KMS-11 (cell line): ENCODE measurements around the gene SMPD3.

ENCODE experiments used
- H2AFZ ChIP-seq: fragments of 200-600 bp; sonication (generic); 2 replicates; pipeline ENCODE4 v1.6.1; 2016; ENCODE audit warnings: antibody characterized with exemption, mixed run types, low read depth
- H3K27ac ChIP-seq: fragments of 200-600 bp; sonication (generic); 2 replicates; pipeline ENCODE4 v1.6.1; 2016; ENCODE audit warnings: mild to moderate bottlenecking, mixed run types
- H3K27me3 ChIP-seq: fragments of 200-600 bp; sonication (generic); 2 replicates; pipeline ENCODE4 v1.6.1; 2017; ENCODE audit warnings: mild to moderate bottlenecking, low read depth, mixed run types, moderate library complexity; ENCODE audit not compliant: insufficient read depth
- H3K36me3 ChIP-seq: fragments of 200-600 bp; sonication (generic); 2 replicates; pipeline ENCODE4 v1.6.1; 2017; ENCODE audit warnings: mild to moderate bottlenecking, mixed run types; ENCODE audit not compliant: insufficient read depth
- H3K4me1 ChIP-seq: fragments of 200-600 bp; sonication (generic); 2 replicates; pipeline ENCODE4 v1.6.1; 2016; ENCODE audit warnings: mild to moderate bottlenecking, low read depth, mixed run types; ENCODE audit not compliant: poor library complexity, severe bottlenecking
- H3K4me2 ChIP-seq: fragments of 200-600 bp; sonication (generic); 2 replicates; pipeline ENCODE4 v1.7.0; 2016; ENCODE audit warnings: mild to moderate bottlenecking, mixed run types
- H3K4me3 ChIP-seq: fragments of 200-600 bp; sonication (generic); IDR thresholded peaks from 2 replicates; pipeline ENCODE4 v1.6.1; 2017; ENCODE audit warnings: low read depth, low read length, mixed read lengths; ENCODE audit not compliant: insufficient read depth
- H3K79me2 ChIP-seq: fragments of 200-600 bp; sonication (generic); 2 replicates; pipeline ENCODE4 v1.6.1; 2016; ENCODE audit warnings: low read depth, mixed run types; ENCODE audit not compliant: insufficient read depth
- H3K9ac ChIP-seq: fragments of 200-600 bp; sonication (generic); 2 replicates; pipeline ENCODE4 v1.6.1; 2016; ENCODE audit warnings: mild to moderate bottlenecking, mixed run types
- H4K20me1 ChIP-seq: fragments of 200-600 bp; sonication (generic); 2 replicates; pipeline ENCODE4 v1.6.1; 2016; ENCODE audit warnings: mild to moderate bottlenecking, mixed run types; ENCODE audit not compliant: insufficient read depth
- TF ChIP-seq, protein P1 (sequence below): fragments of 200-600 bp; sonication (generic); conservative IDR thresholded peaks from 2 replicates; pipeline ENCODE4 v1.6.1; 2017; ENCODE audit warnings: low read depth, mild to moderate bottlenecking, antibody characterized with exemption, low read length, moderate library complexity, mixed read lengths

Gene SMPD3

DNA sequence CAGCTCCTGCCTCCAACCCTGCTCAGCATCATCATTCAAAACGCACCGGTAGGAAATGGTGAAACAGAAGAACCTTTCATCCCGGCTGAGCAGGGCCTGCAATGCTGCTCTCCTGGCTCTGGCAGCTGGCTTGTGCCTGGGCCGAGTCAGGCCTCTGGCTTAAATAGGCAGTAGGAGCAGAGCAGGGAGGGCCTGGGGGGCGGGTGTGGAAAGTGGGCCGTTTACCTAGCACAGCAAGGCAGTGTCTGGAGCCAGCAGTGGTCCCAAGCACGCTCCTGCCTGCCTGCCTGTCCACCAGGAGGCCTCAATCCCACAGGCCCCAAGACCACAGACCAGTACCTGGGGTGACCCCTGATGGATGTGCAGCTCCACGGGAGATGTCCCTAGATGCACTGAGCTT is 59.3 kb downstream of the SMPD3 start:
- Histone ChIP-seq H3K4me1 (peaks cover 41% of the 10 kb centered on the region), H3K9ac (no peak overlapping the region), H3K27ac (no peak overlapping the region), H3K4me2 (no peak overlapping the region), H2AFZ (no peak overlapping the region), H3K4me3 (no peak overlapping the region), H4K20me1 (no peaks in the 10 kb centered on the region), H3K27me3 (no peaks in the 10 kb centered on the region), H3K36me3 (no peaks in the 10 kb centered on the region), H3K79me2 (no peaks in the 10 kb centered on the region)
- TF ChIP-seq, protein P1, sequence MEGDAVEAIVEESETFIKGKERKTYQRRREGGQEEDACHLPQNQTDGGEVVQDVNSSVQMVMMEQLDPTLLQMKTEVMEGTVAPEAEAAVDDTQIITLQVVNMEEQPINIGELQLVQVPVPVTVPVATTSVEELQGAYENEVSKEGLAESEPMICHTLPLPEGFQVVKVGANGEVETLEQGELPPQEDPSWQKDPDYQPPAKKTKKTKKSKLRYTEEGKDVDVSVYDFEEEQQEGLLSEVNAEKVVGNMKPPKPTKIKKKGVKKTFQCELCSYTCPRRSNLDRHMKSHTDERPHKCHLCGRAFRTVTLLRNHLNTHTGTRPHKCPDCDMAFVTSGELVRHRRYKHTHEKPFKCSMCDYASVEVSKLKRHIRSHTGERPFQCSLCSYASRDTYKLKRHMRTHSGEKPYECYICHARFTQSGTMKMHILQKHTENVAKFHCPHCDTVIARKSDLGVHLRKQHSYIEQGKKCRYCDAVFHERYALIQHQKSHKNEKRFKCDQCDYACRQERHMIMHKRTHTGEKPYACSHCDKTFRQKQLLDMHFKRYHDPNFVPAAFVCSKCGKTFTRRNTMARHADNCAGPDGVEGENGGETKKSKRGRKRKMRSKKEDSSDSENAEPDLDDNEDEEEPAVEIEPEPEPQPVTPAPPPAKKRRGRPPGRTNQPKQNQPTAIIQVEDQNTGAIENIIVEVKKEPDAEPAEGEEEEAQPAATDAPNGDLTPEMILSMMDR, result no peak

DNA sequence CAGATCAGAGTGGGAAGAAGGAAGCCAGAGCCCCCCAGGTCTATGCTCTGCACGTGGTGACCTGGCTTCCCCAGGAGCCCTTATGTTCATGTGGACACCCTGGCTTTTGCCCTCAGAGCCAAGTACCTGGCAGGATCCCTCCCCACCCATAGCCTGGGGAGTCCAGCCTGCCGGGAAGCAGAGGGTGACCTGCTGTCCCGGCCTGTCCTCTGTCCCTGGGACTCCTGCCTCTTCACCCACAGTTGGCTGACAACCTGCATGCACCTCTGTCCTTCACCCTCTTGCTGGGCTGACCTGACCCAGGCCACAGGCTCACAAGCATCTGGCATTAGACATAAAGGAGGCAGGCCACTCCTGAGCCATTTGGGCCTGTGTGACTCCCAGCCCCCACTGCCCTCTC is 60.2 kb downstream of the SMPD3 start:
- Histone ChIP-seq H3K27me3 (no peaks in the 10 kb centered on the region), H2AFZ (no peak overlapping the region), H3K27ac (no peak overlapping the region), H4K20me1 (no peaks in the 10 kb centered on the region), H3K4me1 (peaks cover 50% of the 10 kb centered on the region), H3K9ac (no peak overlapping the region), H3K36me3 (no peaks in the 10 kb centered on the region), H3K79me2 (no peaks in the 10 kb centered on the region), H3K4me3 (no peak overlapping the region), H3K4me2 (no peak overlapping the region)
- TF ChIP-seq, protein P1, result no peak

DNA sequence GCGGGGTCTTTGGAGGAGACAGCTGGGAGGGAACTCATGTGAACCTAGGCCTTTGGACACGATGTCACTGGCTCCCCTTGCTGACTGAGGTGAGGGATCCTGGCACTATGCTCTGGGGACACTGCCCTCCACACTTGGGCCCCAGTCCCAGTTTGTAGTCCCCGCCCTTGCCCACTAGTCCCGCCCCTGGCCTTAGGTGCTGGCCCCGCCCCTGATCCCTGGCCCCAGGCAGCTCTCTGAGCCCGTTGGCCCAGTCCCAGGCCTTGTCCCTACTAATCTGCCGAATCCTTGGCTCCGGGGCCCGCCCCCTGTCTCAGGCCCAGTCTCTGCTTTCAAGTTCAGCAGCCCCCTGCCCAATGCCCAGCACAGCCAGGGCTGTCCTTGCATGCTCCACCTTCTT is 61.0 kb downstream of the SMPD3 start:
- H3K9ac ChIP-seq, result no peak overlapping the region
- no peak overlapping the region for H3K4me3 ChIP-seq
- no peaks in the 10 kb centered on the region for H4K20me1 ChIP-seq
- no peak overlapping the region for H3K27ac ChIP-seq
- no peaks in the 10 kb centered on the region for H3K36me3 ChIP-seq
- H3K79me2 ChIP-seq, result no peaks in the 10 kb centered on the region
- no peak overlapping the region for H3K4me2 ChIP-seq
- TF ChIP-seq, protein P1, result no peak
- H3K27me3 ChIP-seq, result no peaks in the 10 kb centered on the region
- H2AFZ ChIP-seq, result no peak overlapping the region
- peaks cover 58% of the 10 kb centered on the region for H3K4me1 ChIP-seq

DNA sequence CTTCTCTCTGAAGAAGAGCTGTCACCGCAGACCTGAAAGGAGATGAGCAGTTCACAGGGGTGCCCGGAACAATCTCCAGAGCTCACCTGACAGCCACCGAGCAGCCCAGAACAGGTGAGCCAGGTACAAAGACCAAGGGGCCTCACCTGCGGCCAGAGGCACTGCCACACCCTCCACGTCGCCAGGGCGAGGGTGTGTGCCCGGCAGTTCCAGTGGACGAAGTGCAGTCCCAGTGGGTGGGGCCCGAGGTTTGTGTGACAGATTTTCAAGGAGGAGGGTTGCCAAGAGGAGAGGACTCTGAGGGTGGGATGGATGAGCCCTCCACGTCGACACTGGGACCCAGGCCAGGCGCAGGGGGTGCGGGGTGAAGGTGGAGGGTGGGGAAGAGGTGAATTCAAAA is 61.7 kb downstream of the SMPD3 start:
- no peak overlapping the region for H3K27ac ChIP-seq
- no peak overlapping the region for H3K4me2 ChIP-seq
- H3K27me3 ChIP-seq, result no peaks in the 10 kb centered on the region
- TF ChIP-seq, protein P1, result no peak
- no peak overlapping the region for H2AFZ ChIP-seq
- H4K20me1 ChIP-seq, result no peaks in the 10 kb centered on the region
- H3K9ac ChIP-seq, result no peak overlapping the region
- no peaks in the 10 kb centered on the region for H3K79me2 ChIP-seq
- no peak overlapping the region for H3K4me3 ChIP-seq
- H3K4me1 ChIP-seq, result peaks cover 65% of the 10 kb centered on the region
- H3K36me3 ChIP-seq, result no peaks in the 10 kb centered on the region

DNA sequence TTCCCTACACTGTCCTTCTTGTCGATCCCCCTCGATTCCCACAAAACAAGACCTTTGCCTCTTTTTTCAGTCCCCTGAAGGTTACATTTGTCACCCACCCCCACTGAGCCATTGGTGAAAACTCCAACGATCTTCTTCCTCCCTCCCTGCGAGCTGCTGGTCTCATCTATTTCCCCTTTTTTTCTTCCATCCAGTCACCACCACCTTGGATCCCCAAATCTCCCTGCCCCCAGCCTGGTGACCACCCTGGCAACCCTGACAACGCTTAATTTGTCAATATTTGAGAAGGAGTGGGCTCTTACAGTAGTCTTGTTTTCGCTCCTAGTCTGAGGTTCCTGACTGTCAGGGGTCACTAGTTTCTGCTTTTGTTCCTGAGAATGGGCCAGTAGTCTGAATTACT is 62.9 kb downstream of the SMPD3 start:
- TF ChIP-seq, protein P1, result no peak
- Histone ChIP-seq H3K36me3 (no peaks in the 10 kb centered on the region), H3K27ac (peak overlapping the region; percentile 70), H2AFZ (no peak overlapping the region), H3K27me3 (no peaks in the 10 kb centered on the region), H4K20me1 (no peaks in the 10 kb centered on the region), H3K4me2 (peak overlapping the region; percentile 95), H3K4me3 (no peak overlapping the region), H3K9ac (no peak overlapping the region; the same call in 1 of the 2 replicates), H3K79me2 (no peaks in the 10 kb centered on the region), H3K4me1 (peaks cover 78% of the 10 kb centered on the region)
